NCI-H748 treated with DMSO at 0.1 percent for 48 hours (cell line): ENCODE measurements around the gene ALG3.

Source experiments
- DNase-seq: peaks from one replicate; lab custom pipeline; 2025; lab: John Stamatoyannopoulos, UW

Gene ALG3

GRCh38 chr3:184192889-184193288, 55.9 kb downstream of the ALG3 start:
- DNase-seq = no peak
